WERI-Rb-1 (cell line): ENCODE measurements around the gene TCF3.

Experiments
- DNase-seq: peaks from one replicate; pipeline ENCODE4 v3.0.0-alpha.2; 2020
- H3K27ac ChIP-seq: fragments of 250-450 bp; sonication (Bioruptor Pico); 2 replicates; pipeline ENCODE4 v1.5.1; 2020; ENCODE audit warnings: mild to moderate bottlenecking, moderate library complexity
- H3K27me3 ChIP-seq: fragments of 250-450 bp; sonication (Bioruptor Pico); 2 replicates; pipeline ENCODE4 v1.5.1; 2021; ENCODE audit warnings: mild to moderate bottlenecking, low read depth, moderate library complexity; ENCODE audit not compliant: insufficient read depth, severe bottlenecking
- H3K36me3 ChIP-seq: fragments of 250-450 bp; sonication (Bioruptor Pico); 2 replicates; pipeline ENCODE4 v1.5.1; 2020; ENCODE audit warnings: mild to moderate bottlenecking, moderate library complexity
- H3K4me3 ChIP-seq: 2 replicates; pipeline ENCODE4 v1.5.1; 2011; ENCODE audit warnings: low read depth, mild to moderate bottlenecking, control low read depth, low read length
- H3K9me3 ChIP-seq: fragments of 250-450 bp; sonication (Bioruptor Pico); 2 replicates; pipeline ENCODE4 v1.5.1; 2021; ENCODE audit warnings: mild to moderate bottlenecking, moderate library complexity; ENCODE audit not compliant: severe bottlenecking
- TF ChIP-seq, protein P1 (sequence below): IDR thresholded peaks from 2 replicates; pipeline ENCODE4 v1.5.1; 2011; ENCODE audit warnings: low read depth, mild to moderate bottlenecking, control low read depth, inconsistent platforms, low read length

Gene TCF3

DNA sequence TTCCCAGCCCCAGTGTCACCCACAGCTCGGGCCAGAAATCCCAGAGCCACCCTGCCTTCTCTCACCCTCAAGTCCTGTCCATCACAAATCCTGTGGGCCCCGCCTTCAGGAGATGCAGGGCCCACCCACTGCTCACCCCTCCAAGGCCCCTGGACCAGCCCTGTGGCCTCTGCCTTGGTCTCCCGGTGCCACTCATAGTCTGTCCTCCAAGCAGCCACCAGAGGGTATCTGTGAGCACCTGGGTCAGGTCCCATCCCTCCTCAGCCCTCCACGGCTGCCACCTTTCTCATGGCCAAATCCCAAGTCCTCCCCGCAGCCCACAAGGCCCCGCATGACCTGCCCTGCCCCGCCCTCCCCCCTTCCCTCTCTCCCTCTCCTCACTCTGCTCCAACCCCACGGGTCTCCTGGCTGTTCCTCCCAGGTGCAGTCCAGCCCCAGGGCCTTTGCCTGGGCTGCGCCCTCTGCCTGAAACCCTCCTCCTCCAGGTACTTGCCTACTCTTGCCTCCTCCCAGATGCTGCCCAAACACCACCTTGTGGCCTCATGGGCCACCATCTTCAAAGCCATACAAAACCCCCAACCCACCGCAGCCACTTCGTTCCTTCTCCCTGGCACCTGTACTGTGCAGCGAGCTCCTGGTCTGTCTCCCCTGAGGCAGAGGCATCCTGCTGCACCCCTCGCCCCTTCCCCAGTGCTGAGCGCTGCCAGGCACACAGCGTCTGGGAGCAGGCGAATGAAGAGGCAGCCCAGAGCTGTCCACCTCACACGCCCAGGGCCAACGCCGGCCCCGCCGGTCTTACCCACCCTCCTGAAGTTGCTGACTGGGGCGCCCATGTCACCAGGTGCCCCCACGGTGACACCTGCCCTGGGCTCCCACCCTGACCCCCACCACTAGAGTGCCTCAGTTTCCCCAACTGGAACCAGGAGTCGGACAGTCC lies 34.0 kb downstream of the TCF3 start:
- Histone ChIP-seq H3K36me3 (peaks cover 91% of the 10 kb centered on the region), H3K9me3 (no peaks in the 10 kb centered on the region), H3K4me3 (no peak overlapping the region), H3K27me3 (no peaks in the 10 kb centered on the region), H3K27ac (no peak overlapping the region)
- TF ChIP-seq, protein P1, sequence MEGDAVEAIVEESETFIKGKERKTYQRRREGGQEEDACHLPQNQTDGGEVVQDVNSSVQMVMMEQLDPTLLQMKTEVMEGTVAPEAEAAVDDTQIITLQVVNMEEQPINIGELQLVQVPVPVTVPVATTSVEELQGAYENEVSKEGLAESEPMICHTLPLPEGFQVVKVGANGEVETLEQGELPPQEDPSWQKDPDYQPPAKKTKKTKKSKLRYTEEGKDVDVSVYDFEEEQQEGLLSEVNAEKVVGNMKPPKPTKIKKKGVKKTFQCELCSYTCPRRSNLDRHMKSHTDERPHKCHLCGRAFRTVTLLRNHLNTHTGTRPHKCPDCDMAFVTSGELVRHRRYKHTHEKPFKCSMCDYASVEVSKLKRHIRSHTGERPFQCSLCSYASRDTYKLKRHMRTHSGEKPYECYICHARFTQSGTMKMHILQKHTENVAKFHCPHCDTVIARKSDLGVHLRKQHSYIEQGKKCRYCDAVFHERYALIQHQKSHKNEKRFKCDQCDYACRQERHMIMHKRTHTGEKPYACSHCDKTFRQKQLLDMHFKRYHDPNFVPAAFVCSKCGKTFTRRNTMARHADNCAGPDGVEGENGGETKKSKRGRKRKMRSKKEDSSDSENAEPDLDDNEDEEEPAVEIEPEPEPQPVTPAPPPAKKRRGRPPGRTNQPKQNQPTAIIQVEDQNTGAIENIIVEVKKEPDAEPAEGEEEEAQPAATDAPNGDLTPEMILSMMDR, result peak; percentile 79
- DNase-seq, result peak; percentile 71

DNA sequence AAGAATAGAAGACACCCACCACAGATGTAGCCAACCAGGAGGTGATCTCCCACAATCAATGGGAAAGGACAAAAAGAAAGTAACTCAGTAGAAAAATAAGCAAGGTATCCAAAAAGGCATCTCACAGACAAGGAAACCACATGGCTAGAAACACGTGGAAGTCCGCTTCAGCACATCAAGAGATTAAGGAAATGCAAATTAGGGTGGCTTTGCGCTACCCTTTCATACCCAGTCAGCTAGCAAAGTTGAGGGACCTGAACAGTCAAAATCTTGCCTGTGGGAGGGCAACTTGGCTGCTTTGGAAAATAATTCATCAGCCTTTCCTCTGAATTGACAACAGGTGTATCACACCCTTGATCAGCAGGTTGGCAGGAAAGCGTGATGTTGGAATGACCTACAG lies 35.5 kb downstream of the TCF3 start:
- Histone ChIP-seq H3K4me3 (no peak overlapping the region), H3K27me3 (no peaks in the 10 kb centered on the region), H3K27ac (no peak overlapping the region), H3K36me3 (peaks cover 89% of the 10 kb centered on the region), H3K9me3 (no peaks in the 10 kb centered on the region)
- DNase-seq, result no peak
- TF ChIP-seq, protein P1, result no peak

DNA sequence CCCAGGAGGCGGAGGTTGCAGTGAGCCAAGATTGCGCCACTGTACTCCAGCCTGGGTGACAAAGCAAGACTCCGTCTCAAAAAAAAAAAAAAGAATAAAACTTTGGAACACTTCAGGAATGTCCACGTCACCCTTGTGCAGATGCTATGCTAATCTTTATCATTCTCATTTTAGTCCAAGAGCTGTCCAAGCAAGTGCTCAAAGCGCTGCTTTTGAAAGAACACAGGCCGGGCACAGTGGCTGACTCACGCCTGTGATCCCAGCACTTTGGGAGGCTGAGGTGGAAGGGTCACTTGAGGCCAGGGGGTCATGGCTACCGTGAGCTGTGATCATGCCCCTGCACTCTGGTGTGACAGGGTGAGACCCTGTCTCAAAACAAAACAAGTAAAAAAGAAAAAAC lies 36.0 kb downstream of the TCF3 start:
- Histone ChIP-seq H3K27ac (no peak overlapping the region), H3K36me3 (peaks cover 87% of the 10 kb centered on the region), H3K9me3 (no peaks in the 10 kb centered on the region), H3K27me3 (no peaks in the 10 kb centered on the region), H3K4me3 (no peak overlapping the region)
- TF ChIP-seq, protein P1, result no peak
- DNase-seq, result no peak

DNA sequence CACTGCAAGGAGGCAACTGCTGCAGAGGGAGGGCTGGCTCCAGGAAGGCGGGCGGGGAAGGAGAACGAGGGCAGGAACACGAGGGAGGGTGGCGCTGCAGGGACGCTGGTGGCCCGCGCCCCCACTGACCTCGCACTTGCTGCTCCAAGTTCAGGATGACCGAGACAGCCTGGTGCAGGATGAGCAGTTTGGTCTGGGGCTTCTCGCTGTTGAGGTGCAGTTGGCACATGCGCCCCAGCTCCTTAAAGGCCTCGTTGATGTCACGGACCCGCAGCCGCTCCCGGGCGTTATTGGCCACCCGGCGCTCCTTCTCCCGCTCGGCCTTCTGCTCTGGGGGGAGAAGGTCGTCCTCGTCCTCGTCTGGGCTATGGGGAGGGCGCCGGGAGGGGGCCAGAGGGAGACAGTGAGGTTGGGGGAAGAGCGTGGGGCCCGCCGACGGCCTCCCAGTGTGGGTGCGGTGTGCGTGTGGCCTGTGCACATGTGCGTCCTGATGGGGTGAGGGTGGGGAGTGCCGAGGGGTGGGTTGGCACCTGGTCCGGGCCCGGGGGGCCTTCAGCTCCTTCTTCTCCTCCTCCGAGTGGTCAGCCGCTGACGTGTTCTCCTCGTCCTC lies 37.2 kb downstream of the TCF3 start:
- Histone ChIP-seq H3K27ac (no peak overlapping the region), H3K27me3 (no peaks in the 10 kb centered on the region), H3K36me3 (peaks cover 91% of the 10 kb centered on the region), H3K4me3 (no peak overlapping the region), H3K9me3 (no peaks in the 10 kb centered on the region)
- DNase-seq, result no peak
- TF ChIP-seq, protein P1, result no peak

DNA sequence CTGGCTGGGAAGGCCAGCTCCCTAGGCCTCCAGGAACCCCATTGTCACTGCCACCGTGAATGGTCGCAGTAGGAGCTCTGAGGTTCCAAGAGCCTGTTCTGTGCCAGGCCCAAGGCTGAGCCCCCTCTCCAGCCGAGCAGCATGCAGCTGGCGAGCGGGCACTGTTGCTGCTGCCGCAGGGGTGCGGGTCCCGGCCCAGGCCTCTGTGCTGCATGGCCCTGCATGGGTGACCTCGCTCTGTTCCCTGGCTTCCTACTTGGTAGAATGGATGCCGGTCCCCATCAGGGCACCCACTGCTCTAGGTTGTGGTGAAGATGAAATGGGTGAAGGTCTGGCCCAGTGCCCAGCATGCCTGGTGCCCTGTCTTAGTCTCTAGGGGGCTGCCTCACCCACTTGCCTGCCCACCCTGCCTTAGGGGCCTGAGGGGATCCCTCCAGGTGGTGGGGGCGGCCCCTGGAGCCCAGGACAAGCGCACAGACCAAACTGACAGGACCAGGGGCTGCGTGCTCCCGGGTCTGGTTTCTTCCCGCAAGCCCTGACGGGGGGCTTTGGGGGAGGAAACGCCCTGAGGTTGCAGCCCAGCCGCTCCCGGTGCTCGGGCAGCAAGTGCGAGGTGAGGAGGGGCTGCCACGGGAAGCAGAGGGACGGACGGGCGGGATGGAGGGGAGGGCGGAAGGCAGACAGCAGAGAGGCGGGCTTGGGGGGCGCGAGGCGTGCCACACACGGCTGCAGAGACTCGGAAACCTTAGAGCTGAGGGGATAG lies 38.4 kb downstream of the TCF3 start:
- no peak overlapping the region for H3K4me3 ChIP-seq
- DNase-seq, result no peak
- no peaks in the 10 kb centered on the region for H3K27me3 ChIP-seq
- peaks cover 88% of the 10 kb centered on the region for H3K36me3 ChIP-seq
- TF ChIP-seq, protein P1, result no peak
- no peak overlapping the region for H3K27ac ChIP-seq
- no peaks in the 10 kb centered on the region for H3K9me3 ChIP-seq
